Omental fat pad (tissue), 4 donors: ENCODE measurements around the gene EPS8L1. TPM values are rescaled to one million over a fixed set of nuclear protein-coding genes. Genes with fewer than 3 reads are reported as not detected.

Source experiments
- ATAC-seq: fragments of 150-250 bp; one replicate; pipeline ENCODE4 v1.9.1; 2016; ENCODE audit warnings: mild to moderate bottlenecking, moderate library complexity; ENCODE audit not compliant: low FRiP score
- DNase-seq: peaks from one replicate; pipeline ENCODE4 v3.0.0-alpha.2; 2019; ENCODE audit warnings: low spot score
- total RNA-seq, 4 donors: library from RNA; depleted of rRNA; stranded (reverse); fragments of >200 nt; gene quantifications; one replicate each; pipeline ENCODE4 v1.1.0, GENCODE V29; 2016
- TF ChIP-seq, protein P1 (sequence below), 3 donors: fragments of 450-650 bp; IDR thresholded peaks; one replicate each; pipeline ENCODE4 v1.5.1; 2016 to 2017; ENCODE audit warnings: antibody characterized with exemption in 3 of 3, mild to moderate bottlenecking in 3 of 3, moderate library complexity in 2 of 3

The EPS8L1 gene
- total RNA-seq, 4 donors from 2014 or later: 0.95 to 41.7 (median 15.5) TPM

DNA sequence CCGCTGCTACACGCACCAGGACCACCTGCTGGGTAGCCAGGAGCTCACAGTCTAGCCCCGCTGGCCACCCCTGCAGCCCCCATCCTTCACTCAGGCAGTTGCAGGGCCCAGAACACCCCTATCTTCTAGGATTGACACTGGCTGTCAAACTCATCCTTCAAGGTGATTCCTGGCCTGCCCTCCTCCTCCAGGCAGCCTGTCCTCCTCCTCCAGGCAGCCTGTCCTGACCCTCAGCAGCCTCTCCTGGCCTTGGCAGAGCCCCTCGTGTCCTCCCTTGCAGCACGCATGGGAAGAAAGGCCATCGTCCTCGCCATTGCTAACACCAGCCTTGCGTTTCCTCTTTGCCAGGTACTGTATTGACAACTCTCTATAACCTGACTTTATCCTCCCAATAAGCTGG lies 3.8 kb upstream of the EPS8L1 start:
- TF ChIP-seq, protein P1, sequence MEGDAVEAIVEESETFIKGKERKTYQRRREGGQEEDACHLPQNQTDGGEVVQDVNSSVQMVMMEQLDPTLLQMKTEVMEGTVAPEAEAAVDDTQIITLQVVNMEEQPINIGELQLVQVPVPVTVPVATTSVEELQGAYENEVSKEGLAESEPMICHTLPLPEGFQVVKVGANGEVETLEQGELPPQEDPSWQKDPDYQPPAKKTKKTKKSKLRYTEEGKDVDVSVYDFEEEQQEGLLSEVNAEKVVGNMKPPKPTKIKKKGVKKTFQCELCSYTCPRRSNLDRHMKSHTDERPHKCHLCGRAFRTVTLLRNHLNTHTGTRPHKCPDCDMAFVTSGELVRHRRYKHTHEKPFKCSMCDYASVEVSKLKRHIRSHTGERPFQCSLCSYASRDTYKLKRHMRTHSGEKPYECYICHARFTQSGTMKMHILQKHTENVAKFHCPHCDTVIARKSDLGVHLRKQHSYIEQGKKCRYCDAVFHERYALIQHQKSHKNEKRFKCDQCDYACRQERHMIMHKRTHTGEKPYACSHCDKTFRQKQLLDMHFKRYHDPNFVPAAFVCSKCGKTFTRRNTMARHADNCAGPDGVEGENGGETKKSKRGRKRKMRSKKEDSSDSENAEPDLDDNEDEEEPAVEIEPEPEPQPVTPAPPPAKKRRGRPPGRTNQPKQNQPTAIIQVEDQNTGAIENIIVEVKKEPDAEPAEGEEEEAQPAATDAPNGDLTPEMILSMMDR (IDR thresholded peaks at IDR 0.05): no peak
- ATAC-seq: no peak
- no peak for DNase-seq

- DNase-seq: no peak
- TF ChIP-seq, protein P1 (IDR thresholded peaks at IDR 0.05): no peak
- no peak for ATAC-seq
Measured at GRCh38 chr19:55076321-55076720, 652 bp downstream of the EPS8L1 start.

DNA sequence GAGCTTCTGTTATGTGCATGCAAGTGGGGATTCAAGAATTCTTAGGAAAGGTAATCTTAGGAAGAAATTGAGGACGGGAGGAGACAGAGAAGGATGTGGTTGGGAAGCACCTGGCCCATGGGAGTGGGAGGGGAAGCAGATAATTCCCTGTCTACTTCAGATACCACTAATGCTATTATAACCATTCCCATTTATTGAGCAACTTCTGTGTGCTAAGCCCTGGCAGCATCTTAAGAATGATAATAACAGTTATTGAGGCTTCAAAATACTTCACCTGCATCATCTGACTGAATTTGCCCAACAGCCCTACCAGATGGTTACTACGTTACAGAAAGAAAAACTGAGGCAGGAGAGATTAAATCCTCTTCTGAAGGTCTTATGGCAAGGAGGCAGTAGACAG lies 1.4 kb downstream of the EPS8L1 start:
- TF ChIP-seq, protein P1 (IDR thresholded peaks at IDR 0.05): no peak
- ATAC-seq: no peak
- DNase-seq: no peak

DNA sequence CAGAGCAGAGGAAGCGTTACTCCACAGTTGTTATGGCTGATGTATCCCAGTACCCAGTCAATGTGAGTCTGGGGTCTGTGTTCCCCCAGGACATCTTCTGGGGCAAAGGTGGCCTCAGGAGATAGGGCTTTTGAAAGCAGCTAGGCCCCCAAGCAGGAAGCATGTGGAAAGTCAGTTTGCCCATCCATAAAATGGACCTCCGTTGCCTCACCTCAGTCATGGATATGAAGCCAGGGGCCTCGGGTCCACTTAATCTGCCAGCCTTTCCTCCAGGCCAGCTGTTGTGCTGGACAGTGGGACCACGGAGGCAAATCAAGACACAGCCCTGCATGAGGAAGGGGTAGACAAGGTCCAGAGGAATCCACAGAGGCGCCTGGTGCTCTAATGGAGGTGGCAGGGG lies 3.3 kb downstream of the EPS8L1 start:
- ATAC-seq (no peak), DNase-seq (no peak)
- TF ChIP-seq, protein P1 (IDR thresholded peaks at IDR 0.05): no peak

- ATAC-seq (no peak), DNase-seq (no peak)
- TF ChIP-seq, protein P1 (IDR thresholded peaks at IDR 0.05): no peak
Measured at GRCh38 chr19:55079400-55080038, 3.9 kb downstream of the EPS8L1 start.

GRCh38 chr19:55080121-55080967 lies 4.7 kb downstream of the EPS8L1 start:
- ATAC-seq (peak; percentile 28), DNase-seq (no peak)
- TF ChIP-seq, protein P1 (IDR thresholded peaks at IDR 0.05): no peak
